ENCODE data around the gene ACOT7.

The ACOT7 gene

DNA sequence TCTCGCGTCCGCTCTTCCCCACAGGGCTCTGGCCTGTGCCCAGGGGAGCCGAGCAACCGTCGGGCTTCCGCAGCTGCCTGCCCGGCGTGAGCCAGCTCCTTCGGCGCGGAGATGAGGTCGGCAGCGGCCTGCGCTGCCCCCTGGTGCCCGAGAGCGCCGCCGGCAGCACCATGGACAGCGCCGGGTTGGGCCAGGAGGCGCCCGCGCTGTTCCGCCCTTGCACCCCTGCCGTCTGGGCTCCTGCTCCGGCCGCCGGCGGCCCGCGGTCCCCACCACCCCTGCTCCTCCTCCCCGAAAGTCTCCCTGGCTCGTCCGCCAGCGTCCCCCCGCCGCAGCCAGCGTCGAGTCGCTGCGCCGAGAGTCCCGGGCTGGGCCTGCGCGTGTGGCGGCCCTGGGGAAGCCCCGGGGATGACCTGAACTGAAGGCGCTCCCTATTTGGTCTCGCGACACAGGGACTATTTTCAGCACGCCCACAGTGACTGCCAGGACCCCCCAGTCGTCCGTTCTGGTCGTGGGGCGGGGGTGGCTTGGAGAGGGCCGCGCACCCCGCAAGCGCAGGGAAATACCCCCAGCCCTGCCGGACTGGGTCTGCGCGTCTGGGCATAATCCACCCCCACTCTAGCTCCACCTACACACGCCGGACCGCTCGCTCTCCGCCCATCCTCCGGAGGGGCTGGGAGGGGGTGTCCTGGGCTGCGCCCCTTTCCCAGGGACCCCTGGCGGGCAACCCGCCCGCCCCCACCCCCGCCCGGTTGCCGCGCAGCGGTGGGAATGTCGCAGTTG is 148.3 kb downstream of the ACOT7 start:
- 0 to 1% methylated on average over 79 of the region's 79 CpGs for WGBS, 2 experiments

GRCh38 chr1:6244401-6245049 is 149.0 kb downstream of the ACOT7 start:
- 0 to 1% methylated on average over 24 of the region's 24 CpGs for WGBS, 2 experiments
- H3K4me1 ChIP-seq (ENCODE audit: control insufficient read depth, insufficient read depth, low read length), result peaks cover 42% of the 10 kb centered on the region
- H3K4me3 ChIP-seq (ENCODE audit: insufficient read depth, low read depth, low read length), result peak overlapping the region; percentile 61
- no peak overlapping the region for H3K27ac ChIP-seq (ENCODE audit: insufficient read depth, low read depth, low read length, poor library complexity, severe bottlenecking)
- H3K36me3 ChIP-seq (ENCODE audit: control insufficient read depth, insufficient read depth, low read length), result no peaks in the 10 kb centered on the region
- peaks cover 71% of the 10 kb centered on the region for H3K27me3 ChIP-seq (ENCODE audit: control insufficient read depth, insufficient read depth, low read length, poor library complexity, severe bottlenecking)
- no peaks in the 10 kb centered on the region for H3K9me3 ChIP-seq (ENCODE audit: control insufficient read depth, low read length)

More for the DNA sequence above, 148.3 kb downstream of the ACOT7 start:
- no peaks in the 10 kb centered on the region for H3K9me3 ChIP-seq (ENCODE audit: control insufficient read depth, low read length)
- H3K4me1 ChIP-seq (ENCODE audit: control insufficient read depth, insufficient read depth, low read length), result peaks cover 44% of the 10 kb centered on the region
- H3K36me3 ChIP-seq (ENCODE audit: control insufficient read depth, insufficient read depth, low read length), result no peaks in the 10 kb centered on the region
- H3K27ac ChIP-seq (ENCODE audit: insufficient read depth, low read depth, low read length, poor library complexity, severe bottlenecking), result peak overlapping the region; percentile 73
- peak overlapping the region; percentile 61 for H3K4me3 ChIP-seq (ENCODE audit: insufficient read depth, low read depth, low read length)
- H3K27me3 ChIP-seq (ENCODE audit: control insufficient read depth, insufficient read depth, low read length, poor library complexity, severe bottlenecking), result peaks cover 71% of the 10 kb centered on the region

GRCh38 chr1:6243993-6244392 is 149.6 kb downstream of the ACOT7 start, which contains the start of gene HES3:
HES3 (plus strand) TSS chr1:6244179; CDS start chr1:6244366, 187 bp downstream.
- Histone ChIP-seq H3K9me3 (ENCODE audit: control insufficient read depth, low read length) (no peaks in the 10 kb centered on the region), H3K27ac (ENCODE audit: insufficient read depth, low read depth, low read length, poor library complexity, severe bottlenecking) (peak within 1 kb of the TSS; percentile 38), H3K27me3 (ENCODE audit: control insufficient read depth, insufficient read depth, low read length, poor library complexity, severe bottlenecking) (peaks cover 68% of the 10 kb centered on the region), H3K4me3 (ENCODE audit: insufficient read depth, low read depth, low read length) (peak within 1 kb of the TSS; percentile 61), H3K4me1 (ENCODE audit: control insufficient read depth, insufficient read depth, low read length) (peaks cover 47% of the 10 kb centered on the region), H3K36me3 (ENCODE audit: control insufficient read depth, insufficient read depth, low read length) (no peaks in the 10 kb centered on the region)
- 1% methylated on average over 16 of the region's 16 CpGs for WGBS, 2 experiments

DNA sequence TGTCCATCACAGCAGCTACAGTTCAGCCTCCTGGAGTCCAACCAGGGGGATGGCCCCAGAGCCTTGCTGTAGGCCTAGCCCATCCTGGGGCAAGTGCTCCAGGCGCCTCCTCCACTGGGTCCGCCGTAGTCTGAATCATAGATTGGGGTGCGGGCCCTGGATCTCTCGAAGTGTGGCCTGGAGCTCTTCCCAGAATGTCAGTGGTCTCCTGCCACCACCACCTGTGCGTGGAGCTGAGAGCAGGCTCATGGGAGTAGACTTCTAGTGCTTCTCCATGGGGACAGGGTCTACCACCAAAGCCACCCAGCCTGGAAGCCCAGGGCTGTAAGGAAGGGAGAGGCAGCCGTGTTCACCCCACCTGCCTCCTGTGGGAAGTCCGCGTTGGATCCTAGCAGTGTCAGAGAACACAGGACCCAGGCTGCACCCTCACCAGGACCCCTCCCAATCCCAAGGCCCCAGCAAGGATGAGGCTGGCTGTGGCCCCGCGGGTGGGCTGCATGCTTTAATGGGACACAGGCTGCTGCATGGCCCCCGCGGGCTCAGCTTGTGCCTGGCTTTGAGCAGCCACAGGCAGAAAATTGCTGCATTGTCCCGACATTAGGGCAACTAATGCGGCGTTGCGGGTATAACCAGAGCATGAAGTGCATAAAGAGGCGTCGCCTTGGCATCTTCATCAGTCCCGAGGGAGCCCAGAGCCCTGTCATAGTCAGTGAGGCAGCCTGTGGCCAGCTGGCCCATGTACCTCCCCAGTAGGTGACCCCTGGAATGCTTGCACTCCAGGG is 150.3 kb downstream of the ACOT7 start:
- 40 to 42% methylated on average over 20 of the region's 20 CpGs for WGBS, 2 experiments
- Histone ChIP-seq H3K27ac (ENCODE audit: insufficient read depth, low read depth, low read length, poor library complexity, severe bottlenecking) (peak overlapping the region; percentile 38), H3K9me3 (ENCODE audit: control insufficient read depth, low read length) (no peaks in the 10 kb centered on the region), H3K4me1 (ENCODE audit: control insufficient read depth, insufficient read depth, low read length) (peaks cover 49% of the 10 kb centered on the region), H3K27me3 (ENCODE audit: control insufficient read depth, insufficient read depth, low read length, poor library complexity, severe bottlenecking) (peaks cover 63% of the 10 kb centered on the region), H3K4me3 (ENCODE audit: insufficient read depth, low read depth, low read length) (peak overlapping the region; percentile 61), H3K36me3 (ENCODE audit: control insufficient read depth, insufficient read depth, low read length) (no peaks in the 10 kb centered on the region)

DNA sequence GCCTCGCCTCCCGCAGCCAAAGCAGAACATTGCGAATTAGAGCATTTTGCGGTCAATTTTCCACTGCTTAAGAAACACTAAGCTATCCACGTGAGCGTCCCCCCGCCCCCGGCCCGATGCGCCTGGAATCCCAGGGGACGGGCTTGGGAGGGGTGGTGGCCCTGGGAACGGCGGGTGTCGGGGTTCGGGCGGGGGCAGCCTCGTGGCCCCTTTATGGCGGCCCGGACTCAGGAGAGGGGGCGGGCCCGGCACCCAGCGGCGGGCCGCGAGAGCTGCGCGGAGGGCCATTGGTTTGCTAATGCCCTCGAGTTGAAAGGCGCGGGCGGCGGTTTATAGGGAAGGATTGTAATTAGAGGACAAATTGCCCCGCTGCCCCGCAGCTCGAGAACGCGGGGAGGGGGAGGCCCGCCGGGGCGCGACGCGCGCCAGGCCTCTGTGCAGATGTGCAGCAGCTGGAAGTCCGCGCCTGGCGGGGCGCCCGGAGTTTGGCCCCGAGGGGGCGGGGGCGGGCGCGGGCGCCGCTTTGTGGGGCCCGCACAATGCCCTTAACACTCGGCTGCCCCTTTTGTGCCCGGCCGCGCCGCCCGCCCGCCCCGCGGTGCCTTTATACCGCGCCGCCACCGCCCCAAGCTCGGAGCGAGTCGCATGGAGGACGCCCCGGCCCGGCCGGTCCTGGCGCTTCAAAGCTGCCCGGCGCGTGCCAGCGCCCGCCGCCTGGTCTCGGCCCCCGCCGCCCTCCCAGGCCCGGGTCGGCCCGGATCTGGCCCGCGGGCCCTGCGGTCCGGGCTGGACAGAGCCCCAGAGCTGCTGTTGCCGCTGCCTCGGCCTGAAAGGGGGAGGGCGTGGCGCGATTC is 151.5 kb downstream of the ACOT7 start:
- 0 to 1% methylated on average over 99 of the region's 99 CpGs for WGBS, 2 experiments
- Histone ChIP-seq H3K27me3 (ENCODE audit: control insufficient read depth, insufficient read depth, low read length, poor library complexity, severe bottlenecking) (peaks cover 55% of the 10 kb centered on the region), H3K9me3 (ENCODE audit: control insufficient read depth, low read length) (no peaks in the 10 kb centered on the region), H3K27ac (ENCODE audit: insufficient read depth, low read depth, low read length, poor library complexity, severe bottlenecking) (peak overlapping the region; percentile 91), H3K4me1 (ENCODE audit: control insufficient read depth, insufficient read depth, low read length) (peaks cover 45% of the 10 kb centered on the region), H3K36me3 (ENCODE audit: control insufficient read depth, insufficient read depth, low read length) (no peaks in the 10 kb centered on the region), H3K4me3 (ENCODE audit: insufficient read depth, low read depth, low read length) (peak overlapping the region; percentile 24)

DNA sequence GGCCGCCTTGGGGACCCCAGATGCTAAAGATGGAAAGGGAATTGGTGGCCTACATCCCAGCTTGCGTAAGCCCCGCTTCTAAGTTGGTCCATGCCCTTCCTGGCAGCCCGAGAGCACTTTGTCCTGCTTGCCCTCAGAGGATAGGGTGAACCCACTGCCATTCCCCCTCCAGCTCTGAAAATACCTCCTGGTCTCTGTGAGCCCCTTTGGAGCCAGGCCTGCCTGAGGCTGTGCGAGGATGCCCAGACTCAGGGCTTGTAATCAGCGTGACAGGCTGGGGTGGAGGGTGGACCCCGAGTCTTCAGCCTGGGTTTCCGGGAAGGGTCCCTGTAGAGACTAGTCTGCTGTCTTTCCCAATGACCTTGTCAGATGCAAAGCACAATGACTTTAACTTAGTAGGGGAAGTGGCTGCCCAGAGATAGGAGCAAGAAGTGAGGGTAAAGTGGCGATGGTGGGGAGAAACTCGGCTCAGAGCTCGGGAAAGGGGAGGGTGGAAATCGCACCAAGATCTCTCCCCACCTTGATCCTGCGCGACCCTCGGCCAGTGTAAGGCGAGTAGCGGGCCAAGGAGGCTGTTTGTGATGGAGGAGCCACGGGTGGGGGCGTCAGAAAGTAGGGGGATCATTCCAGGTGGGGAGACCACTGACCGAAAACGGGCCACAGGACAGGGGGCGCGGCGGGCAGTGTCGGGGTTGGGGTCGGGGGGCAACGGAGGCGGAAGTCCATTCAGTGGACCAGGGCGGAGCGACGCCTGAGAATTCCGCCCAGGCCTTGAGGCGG is 152.3 kb downstream of the ACOT7 start:
- Histone ChIP-seq H3K4me3 (ENCODE audit: insufficient read depth, low read depth, low read length) (no peak overlapping the region), H3K27me3 (ENCODE audit: control insufficient read depth, insufficient read depth, low read length, poor library complexity, severe bottlenecking) (peaks cover 52% of the 10 kb centered on the region), H3K36me3 (ENCODE audit: control insufficient read depth, insufficient read depth, low read length) (no peaks in the 10 kb centered on the region), H3K4me1 (ENCODE audit: control insufficient read depth, insufficient read depth, low read length) (peaks cover 37% of the 10 kb centered on the region), H3K27ac (ENCODE audit: insufficient read depth, low read depth, low read length, poor library complexity, severe bottlenecking) (peak overlapping the region; percentile 91), H3K9me3 (ENCODE audit: control insufficient read depth, low read length) (no peaks in the 10 kb centered on the region)
- 15% methylated on average over 33 of the region's 33 CpGs for WGBS, 2 experiments

GRCh38 chr1:6239950-6240768 is 153.4 kb downstream of the ACOT7 start:
- no peaks in the 10 kb centered on the region for H3K36me3 ChIP-seq (ENCODE audit: control insufficient read depth, insufficient read depth, low read length)
- peak overlapping the region; percentile 91 for H3K27ac ChIP-seq (ENCODE audit: insufficient read depth, low read depth, low read length, poor library complexity, severe bottlenecking)
- H3K27me3 ChIP-seq (ENCODE audit: control insufficient read depth, insufficient read depth, low read length, poor library complexity, severe bottlenecking), result peaks cover 52% of the 10 kb centered on the region
- 11 to 13% methylated on average over 17 of the region's 17 CpGs for WGBS, 2 experiments
- no peak overlapping the region for H3K4me3 ChIP-seq (ENCODE audit: insufficient read depth, low read depth, low read length)
- H3K4me1 ChIP-seq (ENCODE audit: control insufficient read depth, insufficient read depth, low read length), result peaks cover 35% of the 10 kb centered on the region
- no peaks in the 10 kb centered on the region for H3K9me3 ChIP-seq (ENCODE audit: control insufficient read depth, low read length)

GRCh38 chr1:6239213-6239752 is 154.3 kb downstream of the ACOT7 start:
- Histone ChIP-seq H3K4me3 (ENCODE audit: insufficient read depth, low read depth, low read length) (no peak overlapping the region), H3K36me3 (ENCODE audit: control insufficient read depth, insufficient read depth, low read length) (no peaks in the 10 kb centered on the region), H3K27ac (ENCODE audit: insufficient read depth, low read depth, low read length, poor library complexity, severe bottlenecking) (peak overlapping the region; percentile 11), H3K4me1 (ENCODE audit: control insufficient read depth, insufficient read depth, low read length) (peaks cover 42% of the 10 kb centered on the region), H3K27me3 (ENCODE audit: control insufficient read depth, insufficient read depth, low read length, poor library complexity, severe bottlenecking) (peaks cover 47% of the 10 kb centered on the region), H3K9me3 (ENCODE audit: control insufficient read depth, low read length) (no peaks in the 10 kb centered on the region)
- 2% methylated on average over 7 of the region's 7 CpGs for WGBS, 2 experiments
